IMR-90 (cell line): ENCODE data around the gene FFAR2. TPM values are rescaled to one million over a fixed set of nuclear protein-coding genes. Genes with fewer than 3 reads are reported as not detected.

Source experiments
- ATAC-seq: fragments of 200-7000 bp; cut with Tn5 transposase; 2 replicates; pipeline ENCODE4 v1.9.1; 2020; ENCODE audit warnings: low read depth, mild to moderate bottlenecking, moderate library complexity
- BruUV-seq: library from RNA; stranded (reverse); fragments of 400-500 nt; replicated peaks from 2 replicates; lab custom pipeline; 2021; lab: Mats Ljungman, UMichigan
- CTCF ChIA-PET: fragments of 300-600 bp; formaldehyde crosslinking; extraction: SDS; loops from one replicate; lab custom pipeline; 2021; ENCODE audit warnings: antibody characterized with exemption; lab: Yijun Ruan, JAX
- POLR2A ChIA-PET: fragments of 300-600 bp; sonication (Branson Sonifier 250); formaldehyde crosslinking; loops from one replicate; lab custom pipeline; 2022; ENCODE audit warnings: antibody characterized with exemption; ENCODE audit not compliant: unreplicated experiment; lab: Charles Lee
- DNase-seq: peaks from one replicate; pipeline ENCODE4 v3.0.0; 2013
- H2AFZ ChIP-seq: replicated peaks from 2 replicates; pipeline ENCODE3; 2013; ENCODE audit warnings: low read length, mild to moderate bottlenecking; ENCODE audit not compliant: poor library complexity
- H2AK5ac ChIP-seq: 2 replicates; pipeline ENCODE4 v1.6.1; 2013; ENCODE audit warnings: low read depth, low read length, inconsistent platforms
- H2AK9ac ChIP-seq: replicated peaks from 2 replicates; pipeline ENCODE3; 2013; ENCODE audit warnings: mild to moderate bottlenecking, low read depth, low read length, moderate library complexity; ENCODE audit not compliant: poor library complexity
- H2BK120ac ChIP-seq: 2 replicates; pipeline ENCODE4 v1.6.1; 2013; ENCODE audit warnings: low read depth, low read length, inconsistent platforms
- H2BK15ac ChIP-seq: 3 replicates; pipeline ENCODE4 v1.6.1; 2013; ENCODE audit warnings: low read depth, low read length, inconsistent platforms
- H2BK20ac ChIP-seq: 2 replicates; pipeline ENCODE4 v1.6.1; 2013; ENCODE audit warnings: low read depth, mild to moderate bottlenecking, inconsistent platforms, low read length, moderate library complexity
- H2BK5ac ChIP-seq: 2 replicates; pipeline ENCODE4 v1.6.1; 2013; ENCODE audit warnings: mild to moderate bottlenecking, low read depth, low read length, inconsistent platforms; ENCODE audit not compliant: poor library complexity, severe bottlenecking
- H3K14ac ChIP-seq: replicated peaks from 2 replicates; pipeline ENCODE4 v1.6.1; 2013; ENCODE audit warnings: low read depth, low read length, inconsistent platforms
- H3K18ac ChIP-seq: 2 replicates; pipeline ENCODE4 v1.6.1; 2013; ENCODE audit warnings: low read depth, low read length, control low read depth
- H3K23ac ChIP-seq: 2 replicates; pipeline ENCODE4 v1.6.1; 2013; ENCODE audit warnings: low read depth, low read length, inconsistent platforms
- H3K27ac ChIP-seq: 2 replicates; pipeline ENCODE4 v1.5.1; 2013; ENCODE audit warnings: mild to moderate bottlenecking, control low read depth, low read length; ENCODE audit not compliant: insufficient read depth
- H3K27me3 ChIP-seq: 2 replicates; pipeline ENCODE4 v1.6.1; 2013; ENCODE audit warnings: low read length; ENCODE audit not compliant: control insufficient read depth, insufficient read depth
- H3K36me3 ChIP-seq: 2 replicates; pipeline ENCODE4 v1.6.1; 2013; ENCODE audit warnings: low read length, mixed read lengths; ENCODE audit not compliant: control insufficient read depth, insufficient read depth
- H3K4ac ChIP-seq: 2 replicates; pipeline ENCODE4 v1.6.1; 2013; ENCODE audit warnings: low read depth, low read length, inconsistent platforms
- H3K4me1 ChIP-seq: 2 replicates; pipeline ENCODE4 v1.6.1; 2013; ENCODE audit warnings: low read length, mixed read lengths; ENCODE audit not compliant: control insufficient read depth, insufficient read depth
- H3K4me2 ChIP-seq: 2 replicates; pipeline ENCODE4 v1.6.1; 2013; ENCODE audit warnings: low read depth, mild to moderate bottlenecking, control low read depth, low read length, moderate library complexity
- H3K4me3 ChIP-seq: 2 replicates; pipeline ENCODE4 v1.5.1; 2013; ENCODE audit warnings: low read depth, mild to moderate bottlenecking, control low read depth, low read length, moderate library complexity; ENCODE audit not compliant: insufficient read depth
- H3K56ac ChIP-seq: 2 replicates; pipeline ENCODE4 v1.6.1; 2013; ENCODE audit warnings: low read length, inconsistent platforms; ENCODE audit not compliant: insufficient read depth; ENCODE audit errors: extremely low read depth
- H3K79me1 ChIP-seq, 2 experiments: 2 replicates each; pipeline ENCODE4 v1.6.1; 2013; ENCODE audit warnings: low read length in 2 of 2, inconsistent platforms in 1 of 2, low read depth in 1 of 2
- H3K9ac ChIP-seq: 2 replicates; pipeline ENCODE4 v1.6.1; 2013; ENCODE audit warnings: low read depth, low read length, control low read depth
- H3K9me1 ChIP-seq: 2 replicates; pipeline ENCODE4 v1.6.1; 2013; ENCODE audit warnings: low read length, inconsistent platforms; ENCODE audit not compliant: insufficient read depth
- H3K9me3 ChIP-seq: 2 replicates; pipeline ENCODE4 v1.6.1; 2013; ENCODE audit warnings: low read length; ENCODE audit not compliant: control insufficient read depth, insufficient read depth
- H4K20me1 ChIP-seq: 2 replicates; pipeline ENCODE4 v1.6.1; 2013; ENCODE audit warnings: low read length, inconsistent platforms; ENCODE audit not compliant: insufficient read depth
- H4K5ac ChIP-seq: 2 replicates; pipeline ENCODE4 v1.6.1; 2013; ENCODE audit warnings: mild to moderate bottlenecking, low read depth, low read length, control low read depth
- H4K8ac ChIP-seq, 2 experiments: 2 replicates each; pipeline ENCODE4 v1.6.1; 2013; ENCODE audit warnings: low read depth in 2 of 2, low read length in 2 of 2, control low read depth in 1 of 2, inconsistent platforms in 1 of 2
- H4K91ac ChIP-seq: 2 replicates; pipeline ENCODE4 v1.6.1; 2013; ENCODE audit warnings: low read depth, low read length, inconsistent platforms; ENCODE audit not compliant: insufficient read depth
- BHLHE40 ChIP-seq: fragments of 150-350 bp; IDR thresholded peaks from 2 replicates; pipeline ENCODE4 v1.6.1; 2016; ENCODE audit warnings: mild to moderate bottlenecking, low read depth, low read length
- CEBPB ChIP-seq: IDR thresholded peaks from 2 replicates; pipeline ENCODE4 v1.6.1; 2012; ENCODE audit warnings: low read depth, low read length, improper control_type of control experiment
- CHD1 ChIP-seq: IDR thresholded peaks from 2 replicates; pipeline ENCODE4 v1.6.1; 2012; ENCODE audit warnings: low read depth, low read length, improper control_type of control experiment
- CTCF ChIP-seq: conservative IDR thresholded peaks from 2 replicates; pipeline ENCODE4 v1.5.1; 2012; ENCODE audit warnings: mild to moderate bottlenecking, low read depth, low read length, improper control_type of control experiment
- ELK1 ChIP-seq: fragments of 150-350 bp; IDR thresholded peaks from 2 replicates; pipeline ENCODE4 v1.6.1; 2016; ENCODE audit warnings: low read depth, mild to moderate bottlenecking, low read length, moderate library complexity, borderline replicate concordance
- FOS ChIP-seq: fragments of 150-350 bp; IDR thresholded peaks from 2 replicates; pipeline ENCODE4 v1.6.1; 2016; ENCODE audit warnings: low read depth, low read length
- MAFK ChIP-seq: IDR thresholded peaks from 2 replicates; pipeline ENCODE4 v1.6.1; 2012; ENCODE audit warnings: low read depth, low read length, improper control_type of control experiment
- MAZ ChIP-seq: IDR thresholded peaks from 2 replicates; pipeline ENCODE4 v1.6.1; 2012; ENCODE audit warnings: low read depth, mild to moderate bottlenecking, low read length, improper control_type of control experiment, moderate library complexity, borderline replicate concordance
- MXI1 ChIP-seq: IDR thresholded peaks from 2 replicates; pipeline ENCODE4 v1.6.1; 2012; ENCODE audit warnings: low read depth, mild to moderate bottlenecking, low read length, moderate library complexity, borderline replicate concordance
- NFE2L2 ChIP-seq: fragments of 150-350 bp; IDR thresholded peaks from 2 replicates; pipeline ENCODE4 v1.6.1; 2016; ENCODE audit warnings: low read depth, mild to moderate bottlenecking, low read length
- POLR2A ChIP-seq: IDR thresholded peaks from 2 replicates; pipeline ENCODE4 v1.6.1; 2012; ENCODE audit warnings: mild to moderate bottlenecking, low read depth, low read length
- RAD21 ChIP-seq: IDR thresholded peaks from 2 replicates; pipeline ENCODE4 v1.6.1; 2012; ENCODE audit warnings: low read length, improper control_type of control experiment
- RCOR1 ChIP-seq: IDR thresholded peaks from 2 replicates; pipeline ENCODE4 v1.6.1; 2012; ENCODE audit warnings: mild to moderate bottlenecking, low read length, improper control_type of control experiment; ENCODE audit not compliant: insufficient replicate concordance
- RFX5 ChIP-seq: IDR thresholded peaks from 2 replicates; pipeline ENCODE4 v1.8.0; 2012; ENCODE audit warnings: low read depth, mild to moderate bottlenecking, low read length, moderate library complexity
- SMC3 ChIP-seq: fragments of 150-350 bp; IDR thresholded peaks from 2 replicates; pipeline ENCODE4 v1.6.1; 2016; ENCODE audit warnings: low read depth, mild to moderate bottlenecking, antibody characterized with exemption, low read length, moderate library complexity
- USF2 ChIP-seq: fragments of 150-350 bp; IDR thresholded peaks from 2 replicates; pipeline ENCODE4 v1.6.1; 2017; ENCODE audit warnings: mild to moderate bottlenecking, antibody characterized with exemption, low read length, low read depth
- WGBS, 2 experiments: methylation state at CpG; one replicate each; pipeline versions ENCODE4 v1.1.5 to v1.1.7; 2013; ENCODE audit warnings: missing lambda C conversion rate in 2 of 2; ENCODE audit not compliant: insufficient read length in 1 of 2; ENCODE audit errors: extremely low coverage in 2 of 2; 5-methylcytosine and 5-hydroxymethylcytosine counted together
- dilution Hi-C: fragments of 300-500 bp; cut with HindIII; formaldehyde crosslinking; loops from one replicate; pipeline ENCODE4 v1.14.3; 2018; ENCODE audit warnings: low sequenced_read_pairs; ENCODE audit not compliant: unreplicated experiment
- in situ Hi-C: fragments of 300-500 bp; cut with MboI; formaldehyde crosslinking; loops from 3 replicates; pipeline ENCODE4 v1.14.3; 2019; ENCODE audit warnings: low sequenced_read_pairs, inconsistent platforms, mixed read lengths
- intact Hi-C: fragments of 100-400 bp; cut with micrococcal nuclease; formaldehyde crosslinking; loops from 2 replicates; pipeline ENCODE4 v1.10.0; 2022
- polyA plus RNA-seq, 3 experiments: library from polyadenylated mRNA; depleted of rRNA; stranded (reverse); fragments of >200 nt; gene quantifications; 2 replicates each; pipeline ENCODE4 v1.2.3, GENCODE V29; 2012; ENCODE audit warnings: low replicate concordance in 1 of 3
- total RNA-seq: library from RNA; depleted of rRNA; stranded (reverse); fragments of >200 nt; gene quantifications from 2 replicates; pipeline ENCODE4 v1.2.3, GENCODE V29; 2012

Gene FFAR2
- total and polyA plus RNA-seq, 2 of the 4 experiments (the other 2 are of a cell fraction): not detected

GRCh38 chr19:35437406-35437951 is 10.6 kb upstream of the FFAR2 start:
- no peak overlapping the region for H2BK20ac ChIP-seq
- H4K91ac ChIP-seq: no peak overlapping the region
- ChIA-PET CTCF (no interaction called here), POLR2A (interaction anchor here (0.8 kb wide), 1 partner anchor 75 kb away, joined by 4 read pairs; no protein-coding TSS in a partner anchor)
- H4K5ac ChIP-seq: no peak overlapping the region
- BruUV-seq: no TSS peak
- H2AFZ ChIP-seq: no peak overlapping the region
- H3K27me3 ChIP-seq: peaks cover 11% of the 10 kb centered on the region
- intact Hi-C loops: no loop called here
- in situ Hi-C loops: no loop called here
- 94% methylated on average over 8 of the region's 15 CpGs; no CpG with 5 or more reads in 1 of the 2 experiments for WGBS, 2 experiments
- no peak for ATAC-seq
- TF ChIP-seq CEBPB: no peak
- TF ChIP-seq POLR2A: no peak
- TF ChIP-seq MAZ: no peak
- TF ChIP-seq RFX5: no peak
- no peak for TF ChIP-seq RCOR1
- no peak for TF ChIP-seq ELK1
- TF ChIP-seq FOS: no peak
- TF ChIP-seq RAD21: no peak
- no peak for TF ChIP-seq USF2
- TF ChIP-seq BHLHE40: no peak
- TF ChIP-seq NFE2L2: no peak
- TF ChIP-seq CTCF: no peak
- TF ChIP-seq CHD1: no peak
- no peak for TF ChIP-seq MXI1
- no peak for TF ChIP-seq MAFK
- no peak for TF ChIP-seq SMC3
- no peak overlapping the region for H4K8ac ChIP-seq
- dilution Hi-C loops: no loop called here
- no peak overlapping the region for H3K56ac ChIP-seq
- H3K27ac ChIP-seq: no peak overlapping the region
- H3K9ac ChIP-seq: no peak overlapping the region
- H3K18ac ChIP-seq: no peak overlapping the region
- no peak overlapping the region for H3K4me2 ChIP-seq
- no peak overlapping the region for H2AK9ac ChIP-seq
- no peaks in the 10 kb centered on the region for H3K9me1 ChIP-seq
- no peaks in the 10 kb centered on the region for H3K79me1 ChIP-seq
- no peaks in the 10 kb centered on the region for H3K9me3 ChIP-seq
- no peak overlapping the region for H3K4ac ChIP-seq
- H3K4me1 ChIP-seq: peaks cover 2% of the 10 kb centered on the region
- H3K4me3 ChIP-seq: no peak overlapping the region
- H2AK5ac ChIP-seq: no peak overlapping the region
- H3K23ac ChIP-seq: no peak overlapping the region
- no peak overlapping the region for H2BK120ac ChIP-seq
- no peak overlapping the region for H2BK5ac ChIP-seq
- no peaks in the 10 kb centered on the region for H4K20me1 ChIP-seq
- no peaks in the 10 kb centered on the region for H3K36me3 ChIP-seq
- H2BK15ac ChIP-seq: no peak overlapping the region
- DNase-seq: no peak
- H3K14ac ChIP-seq: no peak overlapping the region
